ENCODE measurements around the gene SORL1. TPM values are rescaled to one million over a fixed set of nuclear protein-coding genes. Genes with fewer than 3 reads are reported as not detected.
"Not testable (repeated sequence)": the region's sequence is repeated elsewhere in the genome, so short reads cannot be mapped to it uniquely, and the experiment has no call there.

Gene SORL1
- total and polyA plus RNA-seq, 4 donors: 21.4 to 80.6 (median 29.3) TPM

DNA sequence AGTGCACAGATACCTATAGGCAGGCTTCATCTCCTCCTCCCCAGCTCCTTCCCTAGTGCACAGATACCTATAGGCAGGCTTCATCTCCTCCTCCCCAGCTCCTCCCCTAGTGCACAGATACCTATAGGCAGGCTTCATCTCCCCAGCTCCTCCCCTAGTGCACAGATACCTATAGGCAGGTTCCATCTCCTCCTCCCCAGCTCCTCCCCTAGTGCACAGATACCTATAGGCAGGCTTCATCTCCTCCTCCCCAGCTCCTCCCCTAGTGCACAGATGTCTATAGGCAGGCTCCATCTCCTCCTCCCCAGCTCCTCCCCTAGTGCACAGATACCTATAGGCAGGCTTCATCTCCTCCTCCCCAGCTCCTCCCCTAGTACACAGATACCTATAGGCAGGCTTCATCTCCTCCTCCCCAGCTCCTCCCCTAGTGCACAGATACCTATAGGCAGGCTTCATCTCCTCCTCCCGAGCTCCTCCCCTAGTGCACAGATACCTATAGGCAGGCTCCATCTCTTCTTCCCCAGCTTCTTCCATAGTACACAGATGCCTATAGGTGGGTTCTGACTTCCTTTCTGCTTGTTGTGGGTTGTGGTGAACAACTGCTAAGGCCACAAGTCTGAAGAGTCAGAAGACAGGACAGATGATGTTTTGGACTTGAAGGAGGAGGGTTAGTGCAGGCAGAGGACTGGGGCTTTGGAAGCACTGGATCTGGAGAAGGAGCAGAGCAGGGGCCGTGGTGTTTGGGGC, 29.5 kb downstream of the SORL1 start:
- peaks cover 16% of the 10 kb centered on the region for H3K4me1 ChIP-seq (ENCODE audit: control insufficient read depth, insufficient read depth, low read length)
- not testable (repeated sequence) for H3K4me3 ChIP-seq (ENCODE audit: low read depth, low read length); DNase-seq (ENCODE audit: low read depth in 4 of 6, low spot score in 6 of 6); H3K27ac ChIP-seq (ENCODE audit: low read depth, low read length); H3K27me3 ChIP-seq (ENCODE audit: control insufficient read depth, insufficient read depth, low read length); H3K9me3 ChIP-seq (ENCODE audit: control insufficient read depth, insufficient read depth, low read length)
- H3K36me3 ChIP-seq (ENCODE audit: control insufficient read depth, insufficient read depth, low read length): peaks cover 16% of the 10 kb centered on the region
- whole genome bisulfite sequencing (ENCODE audit: insufficient coverage): 68% methylated on average over 1 of the region's 2 CpGs

DNA sequence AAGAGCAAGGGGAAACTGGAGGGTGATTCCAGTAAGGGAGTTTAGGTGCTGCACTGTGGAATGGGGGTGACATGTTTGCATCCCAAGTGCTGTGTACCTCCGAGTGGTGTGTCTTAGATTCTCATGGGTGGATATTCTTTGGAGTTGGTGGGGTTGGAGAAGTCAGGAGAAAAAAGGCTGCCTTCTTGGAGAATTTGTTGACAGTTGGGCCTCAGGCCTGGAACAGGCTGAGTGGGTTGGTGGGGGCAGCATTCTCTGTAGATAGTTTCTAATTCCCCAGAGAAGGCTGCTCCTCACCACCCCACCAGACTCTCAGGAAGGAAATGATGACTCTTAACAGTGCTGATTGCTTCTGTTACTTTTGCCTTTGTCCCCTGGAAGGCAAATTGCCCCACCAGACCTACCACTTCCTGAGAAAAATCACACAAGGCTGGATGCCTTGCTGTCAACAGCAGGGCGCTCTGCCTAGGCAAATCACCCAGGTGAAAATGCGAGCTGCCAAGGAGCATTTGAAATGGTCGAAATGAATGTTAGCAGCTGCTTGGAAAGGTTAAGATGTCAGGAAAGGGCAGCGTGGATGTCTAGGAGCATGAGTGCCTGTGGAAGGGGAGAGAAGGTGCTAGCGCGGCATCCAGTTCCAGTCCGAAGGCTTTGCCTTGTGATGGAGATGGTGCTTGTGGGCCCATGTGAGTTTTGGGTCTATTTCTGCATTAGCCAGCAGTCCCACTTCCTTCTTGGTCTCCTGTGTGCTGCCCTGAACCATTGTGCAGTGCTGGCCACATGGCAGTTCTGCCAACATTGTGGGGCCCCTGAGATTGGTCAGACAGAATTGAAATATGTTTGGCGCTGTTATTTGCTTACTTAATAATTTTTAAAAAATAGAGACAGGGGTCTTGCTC, 30.4 kb downstream of the SORL1 start:
- DNase-seq (ENCODE audit: low read depth in 4 of 6, low spot score in 6 of 6): no peak
- Histone ChIP-seq H3K36me3 (ENCODE audit: control insufficient read depth, insufficient read depth, low read length) (peaks cover 21% of the 10 kb centered on the region), H3K27me3 (ENCODE audit: control insufficient read depth, insufficient read depth, low read length) (no peaks in the 10 kb centered on the region), H3K4me1 (ENCODE audit: control insufficient read depth, insufficient read depth, low read length) (peaks cover 24% of the 10 kb centered on the region), H3K9me3 (ENCODE audit: control insufficient read depth, insufficient read depth, low read length) (no peaks in the 10 kb centered on the region), H3K4me3 (ENCODE audit: low read depth, low read length) (no peak overlapping the region), H3K27ac (ENCODE audit: low read depth, low read length) (no peak overlapping the region)
- WGBS (ENCODE audit: insufficient coverage): 83% methylated on average over 8 of the region's 9 CpGs

- WGBS (ENCODE audit: insufficient coverage): 95% methylated on average over 4 of the region's 4 CpGs
- H3K27ac ChIP-seq (ENCODE audit: low read depth, low read length): no peak overlapping the region
- no peaks in the 10 kb centered on the region for H3K9me3 ChIP-seq (ENCODE audit: control insufficient read depth, insufficient read depth, low read length)
- H3K4me1 ChIP-seq (ENCODE audit: control insufficient read depth, insufficient read depth, low read length): peaks cover 28% of the 10 kb centered on the region
- peaks cover 23% of the 10 kb centered on the region for H3K36me3 ChIP-seq (ENCODE audit: control insufficient read depth, insufficient read depth, low read length)
- DNase-seq (ENCODE audit: low read depth in 4 of 6, low spot score in 6 of 6): no peak
- H3K4me3 ChIP-seq (ENCODE audit: low read depth, low read length): no peak overlapping the region
- H3K27me3 ChIP-seq (ENCODE audit: control insufficient read depth, insufficient read depth, low read length): no peaks in the 10 kb centered on the region
Observed at GRCh38 chr11:121483805-121484480, 31.8 kb downstream of the SORL1 start.

- 94% methylated on average over 6 of the region's 7 CpGs for WGBS (ENCODE audit: insufficient coverage)
Observed at GRCh38 chr11:121485216-121485615, 33.1 kb downstream of the SORL1 start.

GRCh38 chr11:121486054-121486453, 33.9 kb downstream of the SORL1 start:
- no peak overlapping the region for H3K27ac ChIP-seq (ENCODE audit: low read depth, low read length)
- peaks cover 15% of the 10 kb centered on the region for H3K36me3 ChIP-seq (ENCODE audit: control insufficient read depth, insufficient read depth, low read length)
- H3K4me3 ChIP-seq (ENCODE audit: low read depth, low read length): no peak overlapping the region
- 95% methylated on average over 5 of the region's 5 CpGs for WGBS (ENCODE audit: insufficient coverage)
- H3K27me3 ChIP-seq (ENCODE audit: control insufficient read depth, insufficient read depth, low read length): no peaks in the 10 kb centered on the region
- no peaks in the 10 kb centered on the region for H3K9me3 ChIP-seq (ENCODE audit: control insufficient read depth, insufficient read depth, low read length)
- DNase-seq (ENCODE audit: low read depth in 4 of 6, low spot score in 6 of 6): no peak
- peaks cover 25% of the 10 kb centered on the region for H3K4me1 ChIP-seq (ENCODE audit: control insufficient read depth, insufficient read depth, low read length)

More at GRCh38 chr11:121485216-121485615, 33.1 kb downstream of the SORL1 start:
- H3K4me1 ChIP-seq (ENCODE audit: control insufficient read depth, insufficient read depth, low read length): peaks cover 25% of the 10 kb centered on the region
- peaks cover 15% of the 10 kb centered on the region for H3K36me3 ChIP-seq (ENCODE audit: control insufficient read depth, insufficient read depth, low read length)
- DNase-seq (ENCODE audit: low read depth in 4 of 6, low spot score in 6 of 6): no peak
- H3K4me3 ChIP-seq (ENCODE audit: low read depth, low read length): no peak overlapping the region
- no peaks in the 10 kb centered on the region for H3K9me3 ChIP-seq (ENCODE audit: control insufficient read depth, insufficient read depth, low read length)
- no peak overlapping the region for H3K27ac ChIP-seq (ENCODE audit: low read depth, low read length)
- no peaks in the 10 kb centered on the region for H3K27me3 ChIP-seq (ENCODE audit: control insufficient read depth, insufficient read depth, low read length)

DNA sequence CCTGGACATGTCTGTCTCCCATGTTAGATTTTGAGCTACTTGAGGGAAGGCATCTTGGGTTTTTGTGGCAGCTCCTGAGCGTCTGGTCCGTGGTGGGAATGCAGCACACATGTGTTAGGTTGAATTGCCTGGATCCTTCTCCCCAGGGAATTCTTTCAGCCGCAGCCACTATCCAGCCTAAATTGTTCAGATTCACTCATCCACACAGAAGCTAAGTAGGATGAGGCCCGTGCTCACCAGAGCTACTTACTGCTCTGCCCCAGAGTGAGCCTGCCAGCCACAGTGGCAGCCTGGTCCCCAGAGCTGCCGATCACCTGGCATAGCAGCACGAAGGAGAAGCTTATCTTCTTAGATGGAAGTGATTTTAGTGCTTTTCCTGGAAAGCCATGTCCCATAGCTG, 35.1 kb downstream of the SORL1 start:
- 83% methylated on average over 3 of the region's 6 CpGs for WGBS (ENCODE audit: insufficient coverage)

DNA sequence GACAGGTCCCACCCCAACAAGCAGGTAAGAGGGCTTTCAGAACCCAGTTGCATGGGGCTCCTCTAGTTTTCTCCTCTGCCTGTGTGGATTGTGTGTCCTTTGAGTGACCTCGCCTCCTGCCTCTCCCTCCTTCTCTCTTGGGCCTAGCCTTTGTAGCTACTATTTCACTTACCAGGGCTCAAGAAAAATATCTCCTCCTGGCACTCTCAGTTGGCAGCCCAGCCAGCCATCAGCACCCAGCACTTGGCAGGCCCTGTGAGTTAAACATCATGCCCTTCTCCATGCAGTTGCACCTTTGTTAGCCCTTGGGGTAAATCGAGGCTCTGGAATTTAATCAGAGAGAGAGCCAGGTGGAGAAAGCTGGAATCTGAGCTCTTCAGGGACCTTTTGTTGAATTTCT, 36.1 kb downstream of the SORL1 start:
- Histone ChIP-seq H3K4me3 (ENCODE audit: low read depth, low read length) (no peak overlapping the region), H3K27ac (ENCODE audit: low read depth, low read length) (no peak overlapping the region), H3K9me3 (ENCODE audit: control insufficient read depth, insufficient read depth, low read length) (no peaks in the 10 kb centered on the region), H3K27me3 (ENCODE audit: control insufficient read depth, insufficient read depth, low read length) (no peaks in the 10 kb centered on the region), H3K4me1 (ENCODE audit: control insufficient read depth, insufficient read depth, low read length) (peaks cover 17% of the 10 kb centered on the region), H3K36me3 (ENCODE audit: control insufficient read depth, insufficient read depth, low read length) (peaks cover 15% of the 10 kb centered on the region)
- WGBS (ENCODE audit: insufficient coverage): 90% methylated on average over 2 of the region's 2 CpGs
- DNase-seq (ENCODE audit: low read depth in 4 of 6, low spot score in 6 of 6): peak in 1 of 6 donors; percentile 31

More for the DNA sequence above, 35.1 kb downstream of the SORL1 start:
- Histone ChIP-seq H3K27me3 (ENCODE audit: control insufficient read depth, insufficient read depth, low read length) (no peaks in the 10 kb centered on the region), H3K9me3 (ENCODE audit: control insufficient read depth, insufficient read depth, low read length) (no peaks in the 10 kb centered on the region), H3K4me3 (ENCODE audit: low read depth, low read length) (no peak overlapping the region), H3K36me3 (ENCODE audit: control insufficient read depth, insufficient read depth, low read length) (peaks cover 15% of the 10 kb centered on the region), H3K4me1 (ENCODE audit: control insufficient read depth, insufficient read depth, low read length) (peaks cover 23% of the 10 kb centered on the region), H3K27ac (ENCODE audit: low read depth, low read length) (no peak overlapping the region)
- DNase-seq (ENCODE audit: low read depth in 4 of 6, low spot score in 6 of 6): no peak

- no peaks in the 10 kb centered on the region for H3K9me3 ChIP-seq (ENCODE audit: control insufficient read depth, insufficient read depth, low read length)
- no peaks in the 10 kb centered on the region for H3K27me3 ChIP-seq (ENCODE audit: control insufficient read depth, insufficient read depth, low read length)
- 73% methylated on average over 2 of the region's 6 CpGs for WGBS (ENCODE audit: insufficient coverage)
- H3K4me3 ChIP-seq (ENCODE audit: low read depth, low read length): no peak overlapping the region
- peaks cover 15% of the 10 kb centered on the region for H3K36me3 ChIP-seq (ENCODE audit: control insufficient read depth, insufficient read depth, low read length)
- peaks cover 17% of the 10 kb centered on the region for H3K4me1 ChIP-seq (ENCODE audit: control insufficient read depth, insufficient read depth, low read length)
- H3K27ac ChIP-seq (ENCODE audit: low read depth, low read length): no peak overlapping the region
- no peak for DNase-seq (ENCODE audit: low read depth in 4 of 6, low spot score in 6 of 6)
Observed at GRCh38 chr11:121488641-121489040, 36.5 kb downstream of the SORL1 start.

DNA sequence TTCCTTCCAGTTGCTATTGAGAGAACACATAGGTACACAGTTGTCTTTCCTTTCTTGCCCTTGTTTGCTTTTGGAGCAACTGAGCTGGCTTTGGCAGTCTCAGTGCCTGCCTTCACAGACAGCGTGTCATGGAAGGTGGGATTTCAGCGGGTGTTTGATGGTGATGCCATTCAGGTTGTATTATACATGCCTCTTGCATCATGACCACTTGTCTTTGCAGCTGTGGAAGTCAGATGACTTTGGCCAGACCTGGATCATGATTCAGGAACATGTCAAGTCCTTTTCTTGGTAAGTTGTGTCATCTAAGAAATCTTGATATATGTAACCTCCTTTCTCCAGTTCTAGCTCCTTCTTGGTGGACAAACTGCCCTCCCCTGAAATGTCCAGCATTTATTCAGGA, 37.7 kb downstream of the SORL1 start:
- 88% methylated on average over 2 of the region's 2 CpGs for WGBS (ENCODE audit: insufficient coverage)
- Histone ChIP-seq H3K9me3 (ENCODE audit: control insufficient read depth, insufficient read depth, low read length) (no peaks in the 10 kb centered on the region), H3K4me3 (ENCODE audit: low read depth, low read length) (no peak overlapping the region), H3K4me1 (ENCODE audit: control insufficient read depth, insufficient read depth, low read length) (peaks cover 17% of the 10 kb centered on the region), H3K36me3 (ENCODE audit: control insufficient read depth, insufficient read depth, low read length) (peaks cover 15% of the 10 kb centered on the region), H3K27ac (ENCODE audit: low read depth, low read length) (no peak overlapping the region), H3K27me3 (ENCODE audit: control insufficient read depth, insufficient read depth, low read length) (no peaks in the 10 kb centered on the region)
- no peak for DNase-seq (ENCODE audit: low read depth in 4 of 6, low spot score in 6 of 6)

Measured in spinal cord (tissue), 10 donors.